ENCODE data around the gene MRPL34.

DNA sequence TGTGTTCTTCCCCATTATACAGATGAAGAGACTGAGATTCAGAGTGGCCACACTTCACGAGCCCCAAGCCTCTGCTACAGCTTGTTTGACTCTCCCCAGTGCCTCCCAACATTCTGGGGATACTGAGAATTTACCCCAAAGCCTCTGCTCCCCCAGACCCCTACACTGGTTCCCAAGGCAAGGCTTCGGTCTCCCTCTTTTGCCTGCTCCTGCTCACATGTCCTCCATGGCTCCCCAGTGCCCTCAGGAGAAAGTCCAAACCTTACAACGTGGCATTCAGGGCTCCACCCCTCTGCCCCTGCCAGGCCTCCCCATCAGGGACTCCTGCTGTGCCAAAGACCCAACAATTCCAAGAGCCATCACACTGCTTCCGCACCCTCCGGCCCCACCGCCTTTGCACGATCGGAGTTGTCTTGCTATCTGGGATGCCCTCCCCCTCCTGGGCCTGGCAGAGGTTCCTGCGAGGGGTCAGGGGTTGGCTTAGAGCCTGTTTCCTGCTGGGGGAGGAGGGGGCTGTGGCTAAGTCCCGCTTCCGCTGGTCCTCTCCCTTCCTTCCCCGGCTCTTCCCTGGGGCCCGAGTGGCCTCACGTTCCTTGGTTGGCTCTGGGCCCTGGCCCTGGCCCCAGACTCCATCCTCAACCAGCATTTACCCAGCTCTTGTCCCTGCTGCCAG, 47.1 kb downstream of the MRPL34 start:
- TF ChIP-seq POLR2A (IDR thresholded peaks at IDR 0.05) = no peak
- TF ChIP-seq, protein P1, sequence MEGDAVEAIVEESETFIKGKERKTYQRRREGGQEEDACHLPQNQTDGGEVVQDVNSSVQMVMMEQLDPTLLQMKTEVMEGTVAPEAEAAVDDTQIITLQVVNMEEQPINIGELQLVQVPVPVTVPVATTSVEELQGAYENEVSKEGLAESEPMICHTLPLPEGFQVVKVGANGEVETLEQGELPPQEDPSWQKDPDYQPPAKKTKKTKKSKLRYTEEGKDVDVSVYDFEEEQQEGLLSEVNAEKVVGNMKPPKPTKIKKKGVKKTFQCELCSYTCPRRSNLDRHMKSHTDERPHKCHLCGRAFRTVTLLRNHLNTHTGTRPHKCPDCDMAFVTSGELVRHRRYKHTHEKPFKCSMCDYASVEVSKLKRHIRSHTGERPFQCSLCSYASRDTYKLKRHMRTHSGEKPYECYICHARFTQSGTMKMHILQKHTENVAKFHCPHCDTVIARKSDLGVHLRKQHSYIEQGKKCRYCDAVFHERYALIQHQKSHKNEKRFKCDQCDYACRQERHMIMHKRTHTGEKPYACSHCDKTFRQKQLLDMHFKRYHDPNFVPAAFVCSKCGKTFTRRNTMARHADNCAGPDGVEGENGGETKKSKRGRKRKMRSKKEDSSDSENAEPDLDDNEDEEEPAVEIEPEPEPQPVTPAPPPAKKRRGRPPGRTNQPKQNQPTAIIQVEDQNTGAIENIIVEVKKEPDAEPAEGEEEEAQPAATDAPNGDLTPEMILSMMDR (IDR thresholded peaks at IDR 0.05) = no peak
